Germinal center (tissue), 1 donor: ENCODE measurements around the gene DIMT1.

ENCODE experiments used
- DNase-seq: peaks from one replicate; pipeline ENCODE4 v3.0.0; 2012; ENCODE audit warnings: mixed read lengths, low spot score

The DIMT1 gene

DNA sequence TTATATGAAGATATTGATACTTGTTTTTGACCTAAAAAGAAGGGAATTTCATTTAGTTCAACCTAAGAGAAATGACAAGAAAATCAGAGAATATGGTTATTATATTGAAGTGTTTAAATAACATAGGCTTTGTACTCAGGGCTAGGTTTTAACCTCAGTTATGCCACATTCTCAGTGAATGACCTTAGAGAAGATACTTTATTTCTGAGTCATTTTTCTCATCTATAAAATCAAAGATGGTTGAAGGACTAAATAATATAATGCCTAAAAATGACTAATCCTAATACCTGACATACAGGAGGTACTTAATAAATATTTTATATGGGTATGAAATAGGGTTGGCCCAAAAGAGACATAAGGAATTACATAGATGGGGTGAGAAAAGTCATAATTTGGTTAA, 32.3 kb downstream of the DIMT1 start:
- DNase-seq, result no peak

- no peak for DNase-seq
Measured at GRCh38 chr5:62369039-62369438, 34.7 kb downstream of the DIMT1 start.

GRCh38 chr5:62362701-62363100, 41.0 kb downstream of the DIMT1 start:
- no peak for DNase-seq

GRCh38 chr5:62354028-62354874, 49.5 kb downstream of the DIMT1 start:
- peak; percentile 23 for DNase-seq

DNA sequence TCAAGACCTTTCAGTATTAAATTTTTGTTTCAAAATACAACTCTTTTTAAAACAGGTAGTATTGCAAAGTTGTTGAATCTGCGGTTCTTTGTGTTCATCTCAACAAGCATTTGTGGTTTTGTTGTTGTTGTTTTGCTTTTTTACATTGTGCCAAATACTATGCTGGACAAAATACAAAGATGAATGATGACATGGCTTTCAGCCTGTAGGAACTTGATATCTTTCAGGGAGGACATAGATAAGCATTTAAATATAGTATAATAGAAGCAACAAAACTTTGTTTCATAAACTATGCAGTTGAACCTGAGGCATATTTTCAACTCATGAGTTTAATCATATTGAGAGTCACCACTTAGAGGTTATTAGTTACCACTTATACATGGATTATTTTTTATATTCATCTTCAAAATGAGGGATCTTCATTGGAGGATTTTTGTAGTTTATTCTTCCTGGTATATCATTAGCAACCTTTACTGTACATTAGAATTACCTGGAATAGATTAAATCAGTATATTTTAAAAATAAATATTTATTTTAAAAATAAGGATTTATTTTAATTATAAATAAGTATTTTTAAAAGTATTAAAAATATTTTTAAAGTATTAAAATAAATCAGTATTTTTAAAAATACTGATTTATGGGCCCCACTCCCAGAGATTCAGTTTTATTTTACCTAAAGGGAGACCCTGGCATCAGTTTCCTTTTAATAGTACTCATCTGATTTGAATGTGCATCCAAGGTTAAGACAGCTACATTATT, 54.8 kb downstream of the DIMT1 start:
- no peak for DNase-seq

DNA sequence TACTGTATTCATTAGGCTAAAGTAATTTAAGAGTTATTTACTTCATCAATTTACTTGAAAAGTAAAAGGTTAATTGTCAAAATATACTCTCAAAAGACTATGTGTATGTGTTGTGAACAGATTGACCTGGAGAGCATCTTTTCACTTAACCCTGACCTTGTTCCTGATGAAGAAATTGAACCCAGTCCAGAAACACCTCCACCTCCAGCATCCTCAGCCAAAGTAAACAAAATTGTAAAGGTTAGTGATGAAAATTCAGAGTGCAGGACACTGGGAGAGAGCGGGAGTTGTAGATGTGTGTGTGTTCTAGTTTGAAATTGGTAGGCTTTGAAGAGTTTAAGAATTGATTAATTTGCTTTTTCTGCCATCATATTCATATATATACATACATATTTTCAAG, 55.8 kb downstream of the DIMT1 start:
- no peak for DNase-seq

- DNase-seq, result no peak
Measured at GRCh38 chr5:62346748-62347147, 57.0 kb downstream of the DIMT1 start.

DNA sequence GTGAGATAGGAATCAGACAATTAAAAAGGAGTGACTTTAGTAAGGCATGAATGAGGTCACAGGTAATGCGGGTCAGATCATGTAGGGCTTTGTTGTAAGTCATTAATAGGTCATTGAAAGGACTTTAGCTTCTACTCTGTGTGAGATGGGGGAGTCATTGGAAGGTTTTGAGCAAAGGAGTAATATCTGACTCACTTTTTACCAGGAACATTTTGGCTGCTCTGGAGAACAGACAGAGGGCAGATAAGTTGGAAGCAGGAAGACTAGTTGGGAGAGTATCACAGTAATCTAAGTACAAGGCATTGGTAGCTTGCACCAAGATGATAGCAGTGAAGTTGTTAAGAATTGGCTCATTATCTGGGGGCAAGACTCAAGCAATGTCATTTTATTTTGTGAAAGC, 60.3 kb downstream of the DIMT1 start:
- no peak for DNase-seq

- DNase-seq, result no peak
Measured at GRCh38 chr5:62342476-62342837, 61.2 kb downstream of the DIMT1 start.

DNA sequence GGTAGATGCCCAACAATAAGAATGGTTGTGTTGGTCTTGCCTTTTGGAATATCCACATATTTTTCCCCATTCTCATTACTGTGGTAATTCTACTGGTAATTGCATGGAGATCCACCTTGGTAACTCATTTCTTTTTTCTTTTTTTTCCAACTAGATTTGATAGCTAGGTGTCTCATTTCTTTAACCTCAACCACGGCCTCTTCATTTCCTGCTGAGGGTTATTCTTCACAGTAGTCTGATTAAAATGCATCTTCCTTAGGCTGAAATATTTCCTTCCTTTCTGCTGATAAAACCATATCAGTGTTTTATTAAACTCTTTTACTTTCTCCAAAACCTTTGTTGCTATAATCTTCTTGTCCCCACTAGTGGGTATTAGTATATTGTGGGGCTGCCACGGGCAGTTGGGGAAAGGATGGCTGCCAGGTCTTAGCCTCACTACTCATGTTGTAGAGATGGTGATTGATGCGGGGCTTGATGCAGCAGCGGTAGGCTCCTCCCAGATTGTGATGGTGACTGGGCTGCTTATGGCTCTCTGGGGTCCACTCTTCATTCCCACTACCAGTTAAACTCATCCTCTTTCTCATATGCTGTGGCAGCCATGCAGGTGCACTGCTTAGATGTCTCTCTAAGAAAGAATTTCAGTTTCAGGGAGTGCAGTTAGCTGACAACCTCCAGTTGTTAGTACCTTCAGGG, 61.8 kb downstream of the DIMT1 start:
- DNase-seq, result no peak

DNA sequence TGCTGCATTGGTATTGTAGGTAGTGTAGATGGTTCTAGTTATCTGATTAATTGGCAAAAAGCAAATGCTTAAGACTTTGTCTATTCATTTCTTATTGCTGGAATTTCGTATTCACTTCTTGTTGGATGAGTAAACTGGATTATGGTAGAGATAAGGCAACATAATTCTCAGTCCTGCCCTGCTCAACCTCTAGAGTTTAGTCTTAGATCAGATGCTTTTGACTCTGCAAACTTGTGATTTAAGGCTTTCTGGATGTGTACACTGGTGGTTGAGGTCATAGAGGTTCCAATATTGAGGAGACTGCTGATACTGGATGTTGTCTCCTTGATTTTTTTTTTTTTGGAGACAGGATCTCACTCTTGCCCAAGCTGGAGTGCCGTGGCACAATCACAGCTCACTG, 62.7 kb downstream of the DIMT1 start:
- DNase-seq, result no peak

DNA sequence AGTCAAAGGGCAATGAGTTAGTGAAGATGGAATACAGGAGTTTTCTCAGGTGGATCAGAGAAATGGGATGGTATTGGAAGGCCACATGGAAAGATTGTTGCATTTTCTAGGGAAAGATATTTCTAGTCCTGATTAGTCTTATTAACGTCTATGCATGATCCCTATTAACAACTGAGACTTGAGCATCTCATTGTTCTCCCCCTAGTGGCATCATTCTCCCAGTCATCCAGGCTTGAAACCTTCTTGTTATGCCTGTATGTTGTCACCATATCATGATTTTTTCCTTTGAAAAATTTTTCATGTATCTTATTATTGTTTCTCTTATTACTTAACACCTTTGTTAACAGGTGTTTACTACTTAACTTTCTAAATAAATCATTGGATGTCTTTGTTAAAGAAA, 63.3 kb downstream of the DIMT1 start:
- peak; percentile 30 for DNase-seq
